Tibial nerve (tissue), 4 donors: ENCODE results near the gene HTT. TPM values are rescaled to one million over a fixed set of nuclear protein-coding genes. Genes with fewer than 3 reads are reported as not detected.

Experiments
- DNase-seq, 2 donors: peaks; one replicate each; pipeline ENCODE4 v3.0.0-alpha.2; 2019; ENCODE audit warnings: low spot score in 2 of 2
- H3K27ac ChIP-seq, 4 donors: fragments of 200-600 bp; sonication (generic) in 3 of 4; one replicate each; pipeline ENCODE4 v1.5.1; 2017 to 2019; ENCODE audit warnings: mild to moderate bottlenecking in 1 of 4
- H3K27me3 ChIP-seq, 2 donors: fragments of 200-600 bp; sonication (generic) in 1 of 2; one replicate each; pipeline versions ENCODE4 v1.5.1 to v1.6.0; 2017 to 2019
- H3K36me3 ChIP-seq, 3 donors: fragments of 200-600 bp; sonication (generic); one replicate each; pipeline ENCODE4 v1.5.1; 2018 to 2019
- H3K4me1 ChIP-seq, 4 donors: fragments of 200-600 bp; sonication (generic) in 3 of 4; one replicate each; pipeline ENCODE4 v1.5.1; 2017 to 2019
- H3K4me3 ChIP-seq, 4 donors: fragments of 200-600 bp; sonication (generic) in 3 of 4; one replicate each; pipeline ENCODE4 v1.5.1; 2017 to 2019; ENCODE audit warnings: mild to moderate bottlenecking in 1 of 4, moderate library complexity in 1 of 4
- H3K9me3 ChIP-seq, 4 donors: fragments of 200-600 bp; sonication (generic) in 3 of 4; one replicate each; pipeline ENCODE4 v1.5.1; 2017 to 2019
- EP300 ChIP-seq, 2 donors: sonication (generic); formaldehyde crosslinking; IDR thresholded peaks; one replicate each; pipeline ENCODE4 v1.6.1; 2017; ENCODE audit warnings: antibody characterized with exemption in 2 of 2, mild to moderate bottlenecking in 1 of 2
- POLR2A ChIP-seq, 2 donors: fragments of 450-650 bp; IDR thresholded peaks; one replicate each; pipeline ENCODE4 v1.6.1; 2017; ENCODE audit warnings: antibody characterized with exemption in 2 of 2, mild to moderate bottlenecking in 2 of 2, moderate library complexity in 2 of 2
- WGBS, 2 donors: methylation state at CpG; one replicate each; pipeline ENCODE4 v1.1.5; 2018; 5-methylcytosine and 5-hydroxymethylcytosine counted together
- small RNA-seq: library from RNA; depleted of rRNA; stranded (forward); fragments of <200 nt; gene quantifications from one replicate; pipeline ENCODE3, GENCODE V24; 2016
- total RNA-seq, 4 donors: library from RNA; depleted of rRNA; stranded (reverse); fragments of >200 nt; gene quantifications; one replicate each; pipeline ENCODE4 v1.1.0, GENCODE V29; 2016
- TF ChIP-seq, protein P1 (sequence below), 5 experiments: fragments of 200-600 bp in 3 of 5; fragments of 450-650 bp in 2 of 5; sonication (generic) in 3 of 5; IDR thresholded peaks; one replicate each; pipeline ENCODE4 v1.5.1; 2016 to 2019; ENCODE audit warnings: antibody characterized with exemption in 5 of 5, mild to moderate bottlenecking in 3 of 5, moderate library complexity in 2 of 5

HTT gene
- total RNA-seq, 4 donors from 2014 or later, result 62.2 to 93.6 (median 81.2) TPM

DNA sequence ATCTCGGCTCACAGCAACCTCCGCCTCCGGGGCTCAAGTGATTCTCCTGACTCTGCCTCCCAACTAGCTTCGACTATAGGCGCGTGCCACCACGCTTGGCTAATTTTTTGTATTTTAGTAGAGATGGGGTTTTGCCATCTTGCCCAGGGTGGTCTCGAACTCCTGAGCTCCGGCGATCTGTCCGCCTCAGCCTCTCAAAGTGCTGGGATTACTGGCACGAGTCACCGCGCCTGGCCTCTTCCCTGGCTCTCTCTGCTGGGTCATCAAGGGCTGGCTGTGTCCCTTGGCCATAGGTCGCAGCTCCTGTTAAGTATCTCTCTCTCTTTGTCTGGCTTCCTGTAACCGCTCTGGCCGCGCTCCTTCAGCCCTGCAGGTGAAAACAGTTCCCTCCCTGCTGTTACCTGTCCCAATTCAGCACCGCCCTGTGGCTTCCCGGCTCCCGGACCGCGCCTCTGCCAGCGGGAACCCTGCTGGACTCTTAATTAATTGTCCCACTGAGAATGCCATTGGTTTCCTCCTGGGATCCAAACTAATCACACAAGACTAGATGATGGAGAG lies 217.0 kb downstream of the HTT start:
- no peak for DNase-seq
- peak overlapping the region; percentile 91 to 99 (median 96) for H3K27ac ChIP-seq
- peaks cover 0 to 10% (median 0%) of the 10 kb centered on the region in 4 donors for H3K9me3 ChIP-seq
- peaks cover 0 to 21% of the 10 kb centered on the region in 2 donors for H3K27me3 ChIP-seq
- TF ChIP-seq, protein P1, sequence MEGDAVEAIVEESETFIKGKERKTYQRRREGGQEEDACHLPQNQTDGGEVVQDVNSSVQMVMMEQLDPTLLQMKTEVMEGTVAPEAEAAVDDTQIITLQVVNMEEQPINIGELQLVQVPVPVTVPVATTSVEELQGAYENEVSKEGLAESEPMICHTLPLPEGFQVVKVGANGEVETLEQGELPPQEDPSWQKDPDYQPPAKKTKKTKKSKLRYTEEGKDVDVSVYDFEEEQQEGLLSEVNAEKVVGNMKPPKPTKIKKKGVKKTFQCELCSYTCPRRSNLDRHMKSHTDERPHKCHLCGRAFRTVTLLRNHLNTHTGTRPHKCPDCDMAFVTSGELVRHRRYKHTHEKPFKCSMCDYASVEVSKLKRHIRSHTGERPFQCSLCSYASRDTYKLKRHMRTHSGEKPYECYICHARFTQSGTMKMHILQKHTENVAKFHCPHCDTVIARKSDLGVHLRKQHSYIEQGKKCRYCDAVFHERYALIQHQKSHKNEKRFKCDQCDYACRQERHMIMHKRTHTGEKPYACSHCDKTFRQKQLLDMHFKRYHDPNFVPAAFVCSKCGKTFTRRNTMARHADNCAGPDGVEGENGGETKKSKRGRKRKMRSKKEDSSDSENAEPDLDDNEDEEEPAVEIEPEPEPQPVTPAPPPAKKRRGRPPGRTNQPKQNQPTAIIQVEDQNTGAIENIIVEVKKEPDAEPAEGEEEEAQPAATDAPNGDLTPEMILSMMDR (IDR thresholded peaks at IDR 0.05), result no peak
- no peak for TF ChIP-seq POLR2A (IDR thresholded peaks at IDR 0.05)
- no peak for TF ChIP-seq EP300 (IDR thresholded peaks at IDR 0.05)
- WGBS, 2 donors, result 42 to 44% methylated on average over 24 of the region's 24 CpGs
- peaks cover 0 to 6% (median 0%) of the 10 kb centered on the region in 3 donors for H3K36me3 ChIP-seq
- peaks cover 0 to 36% (median 16%) of the 10 kb centered on the region in 4 donors for H3K4me1 ChIP-seq
- peak overlapping the region; percentile 70 to 97 (median 90) for H3K4me3 ChIP-seq

DNA sequence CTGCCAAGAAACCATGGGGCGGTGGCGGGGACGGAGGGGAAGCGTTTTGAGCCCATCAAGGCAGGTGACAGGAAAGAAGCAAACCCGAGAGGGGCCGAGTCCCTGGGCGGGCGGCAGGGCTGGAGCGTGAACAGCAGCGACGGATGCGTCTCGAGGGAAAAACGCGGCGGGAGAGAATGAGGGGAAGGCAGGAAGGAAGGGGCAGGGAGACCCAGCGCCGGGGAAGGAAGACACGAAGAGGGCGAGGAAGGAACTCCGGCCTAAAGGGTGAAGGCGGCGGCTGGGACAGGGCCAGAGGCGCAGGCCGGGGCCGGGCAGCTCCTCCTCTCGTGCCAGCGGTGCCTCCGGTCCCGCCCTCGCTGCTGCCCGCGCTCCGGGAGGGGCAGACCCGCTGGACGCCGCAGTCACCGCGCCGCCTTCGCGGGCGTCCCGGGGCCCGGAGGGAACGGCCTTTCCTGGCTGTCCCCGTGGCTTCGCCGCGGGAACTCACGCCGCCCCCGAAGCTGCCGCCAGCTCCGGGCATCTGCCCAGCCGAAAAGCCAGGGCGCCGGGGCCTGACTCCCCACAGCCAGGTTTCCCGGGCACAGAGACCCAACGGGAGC lies 217.6 kb downstream of the HTT start:
- Histone ChIP-seq H3K27me3 (peaks cover 0 to 16% of the 10 kb centered on the region in 2 donors), H3K36me3 (peaks cover 0 to 7% (median 0%) of the 10 kb centered on the region in 3 donors), H3K4me1 (peaks cover 0 to 36% (median 15%) of the 10 kb centered on the region in 4 donors), H3K27ac (peak overlapping the region; percentile 91 to 99 (median 96)), H3K4me3 (peak overlapping the region; percentile 70 to 97 (median 90)), H3K9me3 (peaks cover 0 to 10% (median 0%) of the 10 kb centered on the region in 4 donors)
- TF ChIP-seq, protein P1 (IDR thresholded peaks at IDR 0.05), result no peak
- TF ChIP-seq POLR2A (IDR thresholded peaks at IDR 0.05) (no peak), EP300 (IDR thresholded peaks at IDR 0.05) (no peak)
- DNase-seq, result peak in 1 of 2 donors; percentile 29
- 1% methylated on average over 33 to 54 of the region's 60 CpGs for WGBS, 2 donors

DNA sequence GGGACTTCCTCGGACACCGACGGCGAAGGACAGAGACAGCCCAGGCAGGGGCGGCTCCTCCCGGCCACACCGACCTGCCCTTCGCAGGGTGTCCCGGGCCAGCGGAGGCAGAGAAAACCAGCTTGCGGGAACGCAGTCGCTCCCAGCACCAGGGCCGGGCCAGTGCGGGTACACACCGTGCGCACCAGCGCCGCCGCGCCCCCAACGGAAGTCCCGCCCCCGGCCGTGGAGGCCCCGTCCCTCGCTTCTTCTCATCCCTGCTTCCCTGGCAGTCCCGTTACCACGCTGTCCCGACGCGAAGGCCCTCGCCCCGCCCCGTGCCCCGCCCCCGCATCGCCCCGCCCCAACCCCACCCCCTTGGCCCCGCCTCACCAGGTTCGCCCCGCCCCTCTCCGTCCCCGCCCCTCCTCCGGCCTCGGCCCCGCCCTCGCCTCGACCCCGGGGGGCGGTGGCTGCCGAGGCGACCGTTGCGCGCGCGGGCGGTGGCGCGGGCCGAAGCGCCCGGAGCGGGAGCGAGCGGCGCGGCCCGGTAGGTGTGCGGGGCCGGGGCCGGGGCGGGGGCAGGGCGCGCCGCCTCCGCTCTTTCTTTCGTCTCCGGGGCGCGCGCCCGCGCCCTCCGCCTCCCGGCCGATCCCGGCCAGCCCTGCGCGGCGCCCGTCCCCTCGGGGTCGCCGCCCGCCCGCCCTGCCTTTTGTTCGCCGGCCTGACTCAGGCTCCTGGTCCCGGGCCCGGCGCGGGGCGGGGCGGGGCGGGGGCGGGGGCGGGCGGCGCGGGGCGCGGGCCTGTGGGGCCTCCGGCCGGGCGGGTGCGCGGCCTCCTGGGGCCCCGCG lies 218.3 kb downstream of the HTT start, which contains the start of gene RGS12:
TSS of gene RGS12 (plus strand) at position 451 of the 830 bp plus-strand sequence. CDS start 23,150 bp downstream, outside the sequence.
- DNase-seq, result peak; percentile 87 to 90
- H3K36me3 ChIP-seq, result peaks cover 0 to 7% (median 0%) of the 10 kb centered on the region in 3 donors
- H3K27ac ChIP-seq, result peak within 1 kb of the TSS; percentile 91 to 99 (median 96)
- H3K9me3 ChIP-seq, result peaks cover 0 to 17% (median 0%) of the 10 kb centered on the region in 4 donors
- H3K4me3 ChIP-seq, result peak within 1 kb of the TSS; percentile 70 to 97 (median 90)
- peaks cover 0 to 9% of the 10 kb centered on the region in 2 donors for H3K27me3 ChIP-seq
- WGBS, 2 donors, result 0 to 1% methylated on average over 7 to 63 of the region's 121 CpGs
- peaks cover 0 to 31% (median 15%) of the 10 kb centered on the region in 4 donors for H3K4me1 ChIP-seq
- TF ChIP-seq, protein P1 (IDR thresholded peaks at IDR 0.05), result no peak
- TF ChIP-seq POLR2A (IDR thresholded peaks at IDR 0.05) (peak; percentile 74 to 87), EP300 (IDR thresholded peaks at IDR 0.05) (peak; percentile 34 to 92)

Small RNAs within 50 kb of the gene (small RNA-seq; reads per million reads assigned to genes)
- gene RF02134, result not detected
- not detected for gene RF02135
- gene RNU6-204P, result not detected

Other genes starting within 250 kb of the HTT start
- 100 to 1,000 TPM; 270 to 449 (median 327) TPM for gene ADD1, start 230.8 kb upstream of the HTT start, total RNA-seq
- 10 to 100 TPM; 18.2 to 39.6 (median 26.8) TPM for gene NOP14, start 111.3 kb upstream of the HTT start, total RNA-seq
- 10 to 100 TPM in 1 of 4 donors, 1 to 10 TPM in 3; 6.1 to 15.1 (median 9.3) TPM for gene GRK4, start 111.1 kb upstream of the HTT start, total RNA-seq
- not detected for gene HTT-AS, start 143 bp upstream of the HTT start, total RNA-seq
- 1 to 10 TPM; 1.2 to 2.0 (median 1.4) TPM for gene MSANTD1, start 174.5 kb downstream of the HTT start, total RNA-seq
- gene RGS12, start 218.3 kb downstream of the HTT start, total RNA-seq, result 10 to 100 TPM; 22.2 to 33.3 (median 28.5) TPM